WTC11 (cell line): ENCODE data around the gene UGT1A7. TPM values are rescaled to one million over a fixed set of nuclear protein-coding genes. Genes with fewer than 3 reads are reported as not detected.
"Not testable (repeated sequence)": the region's sequence is repeated elsewhere in the genome, so short reads cannot be mapped to it uniquely, and the experiment has no call there.

Experiments used
- ATAC-seq: fragments of 200-7000 bp; cut with Tn5 transposase; 2 replicates; pipeline ENCODE4 v1.10.0; 2021; ENCODE audit warnings: mild to moderate bottlenecking, moderate library complexity
- CTCF ChIA-PET: fragments of 300-600 bp; sonication (Branson Sonifier 250); formaldehyde crosslinking; loops from one replicate; lab custom pipeline; 2021; ENCODE audit warnings: antibody characterized with exemption; lab: Charles Lee
- POLR2A ChIA-PET: fragments of 350-600 bp; sonication (Branson Sonifier 250); formaldehyde crosslinking; loops from one replicate; lab custom pipeline; 2021; ENCODE audit warnings: antibody characterized with exemption; lab: Charles Lee
- DNase-seq: peaks from one replicate; pipeline ENCODE4 v3.0.0; 2021; ENCODE audit warnings: low spot score
- H3K27ac Mint-ChIP-seq: 2 replicates; pipeline ENCODE4 v1.8.0; 2021; ENCODE audit warnings: mixed read lengths
- H3K27me3 Mint-ChIP-seq: 2 replicates; pipeline ENCODE4 v1.8.0; 2021; ENCODE audit warnings: low read depth, mild to moderate bottlenecking, moderate library complexity, mixed read lengths
- H3K36me3 Mint-ChIP-seq: 2 replicates; pipeline ENCODE4 v1.8.0; 2021; ENCODE audit warnings: mixed read lengths
- H3K4me1 Mint-ChIP-seq: 2 replicates; pipeline ENCODE4 v1.8.0; 2022; ENCODE audit warnings: mixed read lengths
- H3K4me3 Mint-ChIP-seq: 2 replicates; pipeline ENCODE4 v1.8.0; 2021; ENCODE audit warnings: mild to moderate bottlenecking, moderate library complexity, mixed read lengths
- H3K9me3 Mint-ChIP-seq: 2 replicates; pipeline ENCODE4 v1.8.0; 2021; ENCODE audit warnings: mixed read lengths
- CDX4 ChIP-seq: fragments of 250-450 bp; sonication (Bioruptor Pico); IDR thresholded peaks from 2 replicates; pipeline ENCODE4 v1.9.0; 2021; ENCODE audit warnings: moderate library complexity, mild to moderate bottlenecking, inconsistent platforms, borderline replicate concordance
- IRF2 ChIP-seq: sonication (generic); formaldehyde crosslinking; IDR thresholded peaks from 2 replicates; pipeline ENCODE4 v1.8.0; 2022; ENCODE audit warnings: low read depth, missing genetic modification reagents, borderline replicate concordance
- NFATC4 ChIP-seq: fragments of 250-450 bp; sonication (Bioruptor Pico); IDR thresholded peaks from 2 replicates; pipeline ENCODE4 v1.9.0; 2021; ENCODE audit warnings: mild to moderate bottlenecking
- RELA ChIP-seq: sonication (generic); formaldehyde crosslinking; IDR thresholded peaks from 2 replicates; pipeline ENCODE4 v1.8.1; 2022; ENCODE audit warnings: missing genetic modification reagents, mild to moderate bottlenecking, borderline replicate concordance
- SMAD3 ChIP-seq: sonication (generic); formaldehyde crosslinking; IDR thresholded peaks from 2 replicates; pipeline ENCODE4 v1.8.0; 2022; ENCODE audit warnings: missing genetic modification reagents, mild to moderate bottlenecking, borderline replicate concordance
- STAT6 ChIP-seq: sonication (generic); formaldehyde crosslinking; conservative IDR thresholded peaks from 2 replicates; pipeline ENCODE4 v1.8.1; 2023; ENCODE audit warnings: mild to moderate bottlenecking, low read depth, missing genetic modification reagents, moderate library complexity
- USF1 ChIP-seq: sonication (generic); formaldehyde crosslinking; IDR thresholded peaks from 2 replicates; pipeline ENCODE4 v1.8.0; 2022; ENCODE audit warnings: mild to moderate bottlenecking, missing genetic modification reagents
- ZNF232 ChIP-seq: sonication (generic); formaldehyde crosslinking; IDR thresholded peaks from 2 replicates; pipeline ENCODE4 v1.8.0; 2022; ENCODE audit warnings: mild to moderate bottlenecking, missing genetic modification reagents
- ZNF263 ChIP-seq: sonication (generic); formaldehyde crosslinking; IDR thresholded peaks from 2 replicates; pipeline ENCODE4 v1.8.1; 2022; ENCODE audit warnings: low read depth, mild to moderate bottlenecking, moderate library complexity, missing genetic modification reagents
- ZNF317 ChIP-seq: sonication (generic); formaldehyde crosslinking; IDR thresholded peaks from 2 replicates; pipeline ENCODE4 v1.8.1; 2023; ENCODE audit warnings: low read depth, mild to moderate bottlenecking, moderate library complexity, missing genetic modification reagents, borderline replicate concordance
- ZNF512 ChIP-seq: sonication (generic); formaldehyde crosslinking; IDR thresholded peaks from 2 replicates; pipeline ENCODE4 v1.8.1; 2022; ENCODE audit warnings: missing genetic modification reagents, borderline replicate concordance
- total RNA-seq: library from RNA; stranded (reverse); gene quantifications from 3 replicates; pipeline ENCODE4 v1.2.3, GENCODE V29; 2021
- TF ChIP-seq, protein P1 (sequence below): sonication (generic); formaldehyde crosslinking; IDR thresholded peaks from 2 replicates; pipeline ENCODE4 v1.8.1; 2023; ENCODE audit warnings: mild to moderate bottlenecking, missing genetic modification reagents
- TF ChIP-seq, protein P2 (sequence below): sonication (generic); formaldehyde crosslinking; IDR thresholded peaks from 2 replicates; pipeline ENCODE4 v1.8.0; 2022; ENCODE audit warnings: mild to moderate bottlenecking, missing genetic modification reagents

UGT1A7 gene
- total RNA-seq, 1 experiment from 2014 or later: not detected

GRCh38 chr2:233655043-233655442, 26.7 kb upstream of the UGT1A7 start:
- Mint-ChIP-seq H3K36me3 (no peaks in the 10 kb centered on the region), H3K4me3 (no peak overlapping the region), H3K27ac (no peak overlapping the region)
- ChIA-PET POLR2A (no interaction called here), CTCF (no interaction called here)
- TF ChIP-seq ZNF317 (CRISPR knock-in tag): no peak
- no peak for TF ChIP-seq NFATC4 (CRISPR knock-in tag)
- TF ChIP-seq ZNF232: no peak
- TF ChIP-seq ZNF263 (CRISPR knock-in tag): no peak
- TF ChIP-seq CDX4 (CRISPR knock-in tag): no peak
- TF ChIP-seq IRF2 (CRISPR knock-in tag): no peak
- TF ChIP-seq, protein P1, sequence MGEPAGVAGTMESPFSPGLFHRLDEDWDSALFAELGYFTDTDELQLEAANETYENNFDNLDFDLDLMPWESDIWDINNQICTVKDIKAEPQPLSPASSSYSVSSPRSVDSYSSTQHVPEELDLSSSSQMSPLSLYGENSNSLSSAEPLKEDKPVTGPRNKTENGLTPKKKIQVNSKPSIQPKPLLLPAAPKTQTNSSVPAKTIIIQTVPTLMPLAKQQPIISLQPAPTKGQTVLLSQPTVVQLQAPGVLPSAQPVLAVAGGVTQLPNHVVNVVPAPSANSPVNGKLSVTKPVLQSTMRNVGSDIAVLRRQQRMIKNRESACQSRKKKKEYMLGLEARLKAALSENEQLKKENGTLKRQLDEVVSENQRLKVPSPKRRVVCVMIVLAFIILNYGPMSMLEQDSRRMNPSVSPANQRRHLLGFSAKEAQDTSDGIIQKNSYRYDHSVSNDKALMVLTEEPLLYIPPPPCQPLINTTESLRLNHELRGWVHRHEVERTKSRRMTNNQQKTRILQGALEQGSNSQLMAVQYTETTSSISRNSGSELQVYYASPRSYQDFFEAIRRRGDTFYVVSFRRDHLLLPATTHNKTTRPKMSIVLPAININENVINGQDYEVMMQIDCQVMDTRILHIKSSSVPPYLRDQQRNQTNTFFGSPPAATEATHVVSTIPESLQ (CRISPR knock-in tag): no peak
- no peak for TF ChIP-seq ZNF512
- TF ChIP-seq USF1: no peak
- TF ChIP-seq, all 79 proteins: peak for 0
- no peak for DNase-seq
- ATAC-seq: no peak
- Mint-ChIP-seq H3K9me3 (no peaks in the 10 kb centered on the region), H3K4me1 (no peaks in the 10 kb centered on the region), H3K27me3 (no peaks in the 10 kb centered on the region; the same call in 1 of the 2 replicates)

GRCh38 chr2:233655943-233656342, 25.8 kb upstream of the UGT1A7 start:
- H3K27me3 Mint-ChIP-seq, CTCF ChIA-PET, H3K4me3 Mint-ChIP-seq, H3K36me3 Mint-ChIP-seq, DNase-seq, H3K4me1 Mint-ChIP-seq, POLR2A ChIA-PET, H3K27ac Mint-ChIP-seq, H3K9me3 Mint-ChIP-seq, ATAC-seq: not testable (repeated sequence)

DNA sequence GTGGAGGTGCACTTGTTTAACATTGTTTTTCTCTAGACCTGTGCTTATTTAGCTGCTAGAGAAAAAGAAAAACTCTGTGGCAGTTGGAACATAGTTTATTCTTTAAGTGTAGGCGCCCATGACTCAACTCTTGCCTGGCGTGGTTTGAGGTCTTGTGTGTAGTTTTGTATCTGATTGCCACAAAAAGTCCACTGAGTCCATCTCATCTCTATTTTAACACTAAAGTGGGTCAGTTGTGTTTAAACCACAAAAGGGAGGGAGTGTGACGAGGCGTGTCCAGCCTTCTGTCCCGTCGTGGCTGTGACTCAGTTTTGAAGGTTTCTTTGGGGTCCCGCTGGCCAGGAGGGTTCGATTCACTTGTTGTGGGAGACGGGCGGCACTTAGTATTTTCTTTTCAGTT, 25.3 kb upstream of the UGT1A7 start:
- Mint-ChIP-seq H3K27ac (no peak overlapping the region), H3K4me3 (no peak overlapping the region), H3K27me3 (peaks cover under 1% of the 10 kb centered on the region), H3K36me3 (no peaks in the 10 kb centered on the region), H3K9me3 (no peaks in the 10 kb centered on the region), H3K4me1 (no peaks in the 10 kb centered on the region)
- no peak for DNase-seq
- CTCF ChIA-PET: no interaction called here
- POLR2A ChIA-PET: no interaction called here
- no peak for TF ChIP-seq SMAD3
- TF ChIP-seq STAT6 (CRISPR knock-in tag): no peak
- TF ChIP-seq, protein P2, sequence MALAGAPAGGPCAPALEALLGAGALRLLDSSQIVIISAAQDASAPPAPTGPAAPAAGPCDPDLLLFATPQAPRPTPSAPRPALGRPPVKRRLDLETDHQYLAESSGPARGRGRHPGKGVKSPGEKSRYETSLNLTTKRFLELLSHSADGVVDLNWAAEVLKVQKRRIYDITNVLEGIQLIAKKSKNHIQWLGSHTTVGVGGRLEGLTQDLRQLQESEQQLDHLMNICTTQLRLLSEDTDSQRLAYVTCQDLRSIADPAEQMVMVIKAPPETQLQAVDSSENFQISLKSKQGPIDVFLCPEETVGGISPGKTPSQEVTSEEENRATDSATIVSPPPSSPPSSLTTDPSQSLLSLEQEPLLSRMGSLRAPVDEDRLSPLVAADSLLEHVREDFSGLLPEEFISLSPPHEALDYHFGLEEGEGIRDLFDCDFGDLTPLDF (CRISPR knock-in tag): no peak
- no peak for TF ChIP-seq RELA
- no peak for ATAC-seq
